IPS-NIHi11 (cell line): ENCODE data around the gene MCF2L2.

Experiments
- DNase-seq: peaks from one replicate; pipeline ENCODE4 v3.0.0; 2012; ENCODE audit warnings: mixed read lengths, low spot score

MCF2L2 gene

GRCh38 chr3:183265157-183265642, 163.2 kb downstream of the MCF2L2 start:
- peak; percentile 65 for DNase-seq

- DNase-seq: no peak
Measured at GRCh38 chr3:183264268-183264667, 164.2 kb downstream of the MCF2L2 start.

GRCh38 chr3:183262875-183263378, 165.5 kb downstream of the MCF2L2 start:
- no peak for DNase-seq

- DNase-seq: no peak
Measured at GRCh38 chr3:183261151-183261724, 167.2 kb downstream of the MCF2L2 start.

GRCh38 chr3:183260167-183260904, 168.1 kb downstream of the MCF2L2 start:
- DNase-seq: no peak

- DNase-seq: no peak
Measured at GRCh38 chr3:183259621-183260020, 168.8 kb downstream of the MCF2L2 start.

- no peak for DNase-seq
Measured at GRCh38 chr3:183259087-183259486, 169.3 kb downstream of the MCF2L2 start.

- DNase-seq: no peak
Measured at GRCh38 chr3:183255348-183255730, 173.1 kb downstream of the MCF2L2 start.

GRCh38 chr3:183254487-183255347, 173.7 kb downstream of the MCF2L2 start:
- DNase-seq: no peak

- peak; percentile 70 for DNase-seq
Measured at GRCh38 chr3:183253528-183254486, 174.6 kb downstream of the MCF2L2 start.

- peak; percentile 57 for DNase-seq
Measured at GRCh38 chr3:183252973-183253527, 175.4 kb downstream of the MCF2L2 start, which contains the start of gene B3GNT5. Gene B3GNT5 (plus strand): TSS chr3:183253253. CDS start chr3:183269799, 16,546 bp downstream.

GRCh38 chr3:183252118-183252782, 176.2 kb downstream of the MCF2L2 start:
- DNase-seq: no peak

GRCh38 chr3:183249006-183249718, 179.3 kb downstream of the MCF2L2 start:
- no peak for DNase-seq

GRCh38 chr3:183247011-183247589, 181.3 kb downstream of the MCF2L2 start:
- no peak for DNase-seq

- no peak for DNase-seq
Measured at GRCh38 chr3:183244981-183245476, 183.4 kb downstream of the MCF2L2 start.

GRCh38 chr3:183244219-183244618, 184.2 kb downstream of the MCF2L2 start:
- no peak for DNase-seq

- no peak for DNase-seq
Measured at GRCh38 chr3:183242431-183242830, 186.0 kb downstream of the MCF2L2 start.

- no peak for DNase-seq
Measured at GRCh38 chr3:183239046-183239445, 189.4 kb downstream of the MCF2L2 start.

- no peak for DNase-seq
Measured at GRCh38 chr3:183233966-183234365, 194.5 kb downstream of the MCF2L2 start.
